Measurements from ENCODE around the gene STK33.

- TF ChIP-seq CTCF (conservative IDR thresholded peaks at IDR 0.05) (no peak), ZFX (IDR thresholded peaks at IDR 0.05) (no peak)
These were observed 134.2 kb downstream of the STK33 start for GRCh38 chr11:8459711-8460399.

Measured in C4-2B (cell line).